OCI-LY7 (cell line): Measurements from ENCODE around the gene EYS.

Experiments used
- CTCF ChIP-seq: fragments of 200-600 bp; sonication (generic); conservative IDR thresholded peaks from 2 replicates; pipeline ENCODE4 v1.5.1; 2014; ENCODE audit warnings: mild to moderate bottlenecking, antibody characterized with exemption, low read length, moderate library complexity, mixed read lengths
- EZH2phosphoT487 ChIP-seq: fragments of 200-600 bp; sonication (generic); IDR thresholded peaks from 2 replicates; pipeline ENCODE4 v1.6.1; 2018; ENCODE audit warnings: low read depth, borderline replicate concordance, mild to moderate bottlenecking, mixed run types, antibody characterized with exemption, low read length, moderate library complexity, mixed read lengths

- TF ChIP-seq CTCF = no peak
- no peak for TF ChIP-seq EZH2phosphoT487
Measured at GRCh38 chr6:64776359-64776758, 930.7 kb downstream of the EYS start.
